Muscle layer of duodenum (tissue), 2 donors: ENCODE results near the gene LGR5.
"Not testable (repeated sequence)": the region's sequence is repeated elsewhere in the genome, so short reads cannot be mapped to it uniquely, and the experiment has no call there.

ENCODE experiments used
- H3K27ac ChIP-seq: one replicate; pipeline ENCODE4 v1.7.0; 2013; ENCODE audit warnings: mild to moderate bottlenecking, low read length
- H3K27me3 ChIP-seq: one replicate; pipeline ENCODE4 v1.7.0; 2013; ENCODE audit warnings: low read depth, mild to moderate bottlenecking, control low read depth, low read length
- H3K36me3 ChIP-seq, 2 donors: one replicate each; pipeline ENCODE4 v1.7.0; 2013; ENCODE audit warnings: low read length in 2 of 2, control low read depth in 1 of 2, mild to moderate bottlenecking in 1 of 2; ENCODE audit not compliant: insufficient read depth in 2 of 2, control insufficient read depth in 1 of 2
- H3K4me1 ChIP-seq, 2 donors: one replicate each; pipeline ENCODE4 v1.7.0; 2013; ENCODE audit warnings: low read length in 2 of 2, mild to moderate bottlenecking in 2 of 2, control low read depth in 1 of 2, moderate library complexity in 1 of 2; ENCODE audit not compliant: insufficient read depth in 2 of 2, control insufficient read depth in 1 of 2
- H3K4me3 ChIP-seq, 2 donors: one replicate each; pipeline ENCODE4 v1.7.0; 2013; ENCODE audit warnings: low read length in 2 of 2, low read depth in 1 of 2, mild to moderate bottlenecking in 1 of 2
- H3K9me3 ChIP-seq, 2 donors: one replicate each; pipeline ENCODE4 v1.7.0; 2013; ENCODE audit warnings: low read length in 2 of 2, control low read depth in 1 of 2, mild to moderate bottlenecking in 1 of 2; ENCODE audit not compliant: control insufficient read depth in 1 of 2
- donor health status: healthy.

LGR5 gene

DNA sequence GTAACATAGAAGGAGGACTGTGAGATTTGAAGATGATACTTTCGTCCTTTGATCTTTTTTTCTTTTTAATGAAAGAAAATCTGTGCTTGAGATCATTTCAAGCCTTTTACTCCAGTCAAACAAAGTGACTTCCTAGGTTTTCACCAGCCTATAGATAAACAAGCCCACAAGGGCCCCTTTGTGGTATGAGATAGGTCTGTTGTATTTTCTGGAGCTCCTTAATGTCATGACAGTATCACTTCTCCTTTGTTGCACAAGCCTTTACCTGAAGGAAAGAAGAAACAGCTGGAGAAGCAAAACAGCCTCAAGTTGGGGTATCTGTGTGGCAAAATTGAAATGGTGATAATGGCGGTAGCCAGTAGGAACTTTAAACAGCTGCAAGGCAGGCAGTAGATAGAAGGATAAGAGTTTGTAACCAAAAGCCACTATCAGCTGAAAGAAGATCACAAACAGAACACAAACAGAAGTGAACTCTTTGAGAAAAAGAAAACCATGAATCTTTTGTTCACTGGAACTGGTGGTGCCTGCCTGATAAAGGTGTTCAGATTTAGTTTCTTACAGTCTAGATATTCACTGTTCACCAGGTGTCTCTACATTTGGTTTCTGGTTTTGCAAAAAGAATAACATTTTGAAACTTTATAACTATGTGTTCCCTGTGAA lies 96.8 kb downstream of the LGR5 start:
- no peaks in the 10 kb centered on the region for H3K9me3 ChIP-seq
- no peaks in the 10 kb centered on the region for H3K36me3 ChIP-seq
- H3K4me3 ChIP-seq = no peak overlapping the region
- no peaks in the 10 kb centered on the region for H3K4me1 ChIP-seq
- H3K27me3 ChIP-seq = no peaks in the 10 kb centered on the region
- H3K27ac ChIP-seq = no peak overlapping the region

DNA sequence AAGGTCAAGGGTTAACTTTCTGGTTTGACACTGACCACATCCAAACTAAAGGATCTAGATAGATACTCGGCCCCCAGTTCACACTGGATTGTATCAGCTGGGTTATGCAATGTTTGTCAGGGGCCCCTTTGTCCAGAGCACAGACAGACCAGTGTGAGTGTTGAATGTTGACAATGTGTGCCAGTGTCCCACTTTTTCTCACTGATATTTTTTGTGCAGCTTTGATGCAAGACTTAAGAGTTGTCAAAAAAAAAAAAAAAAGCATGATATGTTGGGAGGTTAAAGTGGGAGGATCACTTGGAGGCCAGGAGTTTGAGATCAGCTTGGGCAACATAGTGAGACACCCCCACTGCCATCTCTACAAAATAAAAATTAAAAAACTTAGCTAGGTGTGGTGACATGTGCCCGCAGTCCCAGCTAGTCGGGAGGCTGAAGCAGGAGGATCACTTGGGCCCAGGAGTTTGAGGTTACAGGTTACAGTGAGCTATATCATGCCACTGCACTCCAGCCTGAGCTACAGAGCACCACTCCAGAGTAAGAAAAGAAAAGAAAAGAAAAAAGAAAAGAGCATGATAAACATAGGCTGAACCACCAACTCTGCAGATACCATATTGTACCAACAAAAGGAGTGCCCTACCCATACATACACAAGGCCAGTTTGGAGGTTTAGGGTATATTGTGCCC lies 97.5 kb downstream of the LGR5 start:
- no peaks in the 10 kb centered on the region for H3K27me3 ChIP-seq
- no peak overlapping the region for H3K27ac ChIP-seq
- no peaks in the 10 kb centered on the region for H3K4me1 ChIP-seq
- H3K4me3 ChIP-seq = no peak overlapping the region
- no peaks in the 10 kb centered on the region for H3K9me3 ChIP-seq
- no peaks in the 10 kb centered on the region for H3K36me3 ChIP-seq

DNA sequence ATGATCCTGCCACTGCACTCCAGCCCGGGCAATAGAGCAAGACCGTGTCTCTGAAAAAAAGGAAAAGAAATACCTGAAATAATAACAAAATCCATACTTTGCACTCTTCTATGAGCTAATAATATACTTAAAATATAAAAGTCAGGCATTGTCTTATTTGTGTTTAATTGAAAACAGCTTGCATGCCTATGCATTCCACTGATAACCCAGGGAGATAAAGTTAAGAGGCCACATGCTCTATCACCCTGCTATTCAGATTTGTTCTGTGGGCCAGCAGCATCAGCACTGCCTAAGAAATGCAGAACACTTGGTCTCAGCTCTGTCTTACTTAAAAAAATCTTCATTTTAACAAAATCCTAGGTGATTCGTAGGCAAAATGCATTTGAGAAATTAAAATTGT lies 99.2 kb downstream of the LGR5 start:
- no peaks in the 10 kb centered on the region for H3K27me3 ChIP-seq
- H3K27ac ChIP-seq = no peak overlapping the region
- H3K36me3 ChIP-seq = no peaks in the 10 kb centered on the region
- no peaks in the 10 kb centered on the region for H3K4me1 ChIP-seq
- no peak overlapping the region for H3K4me3 ChIP-seq
- no peaks in the 10 kb centered on the region for H3K9me3 ChIP-seq

DNA sequence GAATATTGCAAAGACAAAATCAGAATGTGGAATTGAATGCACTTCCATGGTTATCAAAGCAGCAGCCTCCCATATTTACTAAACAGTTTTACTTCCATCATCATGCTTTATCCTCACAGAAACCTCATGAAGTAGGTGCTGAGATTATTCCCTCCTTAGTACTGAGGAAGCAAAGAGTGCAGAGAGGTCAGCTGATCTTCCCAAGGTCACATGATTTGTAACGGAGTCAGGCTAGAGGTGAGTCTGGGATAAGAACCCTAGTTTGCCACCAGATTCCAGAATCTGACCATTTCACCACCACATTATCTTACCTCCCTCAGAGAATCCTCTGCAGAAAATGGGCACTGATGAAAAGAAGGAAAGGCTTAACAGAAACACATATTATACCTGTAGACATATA lies 102.0 kb downstream of the LGR5 start:
- H3K27me3 ChIP-seq = no peaks in the 10 kb centered on the region
- no peaks in the 10 kb centered on the region for H3K4me1 ChIP-seq
- no peaks in the 10 kb centered on the region for H3K9me3 ChIP-seq
- no peak overlapping the region for H3K4me3 ChIP-seq
- H3K27ac ChIP-seq = no peak overlapping the region
- no peaks in the 10 kb centered on the region for H3K36me3 ChIP-seq

DNA sequence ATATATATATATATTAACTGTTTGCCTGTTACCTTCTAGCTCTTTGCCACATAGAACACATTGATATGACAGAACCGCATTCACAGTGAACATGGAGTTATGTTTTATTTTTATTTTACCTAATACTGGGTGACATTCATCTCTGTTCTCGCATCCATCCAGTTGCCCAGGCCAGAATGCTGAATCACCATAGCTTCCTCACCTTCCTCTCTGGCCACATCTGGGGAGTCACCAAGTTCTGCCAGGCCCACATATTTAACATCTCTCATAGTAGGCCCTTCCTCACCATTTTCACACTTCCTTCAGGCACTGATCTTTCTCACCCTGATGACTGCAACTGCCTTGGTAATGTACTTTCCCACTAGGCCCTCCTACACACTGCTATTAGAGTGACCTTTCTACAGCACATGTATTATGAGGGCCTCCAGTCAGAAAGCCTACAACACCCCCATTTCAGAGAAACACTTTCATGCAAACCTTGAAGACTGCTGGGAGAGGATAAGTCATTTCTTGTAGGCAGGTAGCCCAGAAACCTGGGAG lies 106.8 kb downstream of the LGR5 start:
- Histone ChIP-seq H3K36me3 (no peaks in the 10 kb centered on the region), H3K27ac (no peak overlapping the region), H3K9me3 (no peaks in the 10 kb centered on the region), H3K27me3 (no peaks in the 10 kb centered on the region), H3K4me1 (no peaks in the 10 kb centered on the region), H3K4me3 (no peak overlapping the region)

DNA sequence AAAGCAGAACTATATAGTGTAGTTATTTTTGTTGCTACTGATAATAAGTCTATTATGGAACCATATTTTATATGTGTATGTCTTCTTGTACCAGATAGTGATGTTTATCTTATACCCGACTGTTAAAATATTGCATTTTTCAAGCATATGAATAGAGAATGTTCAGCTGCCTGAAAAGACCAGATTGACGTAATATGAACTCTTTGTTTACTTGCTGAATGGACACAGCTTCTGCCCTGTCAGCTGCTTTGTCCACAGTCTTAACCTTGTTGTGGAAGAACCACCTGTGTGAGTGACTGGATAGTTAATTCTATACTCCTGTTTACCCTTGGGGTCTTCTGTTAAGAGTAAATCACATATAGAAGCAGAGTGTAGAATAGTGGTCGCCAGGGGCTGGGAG lies 109.3 kb downstream of the LGR5 start:
- H3K9me3 ChIP-seq = no peaks in the 10 kb centered on the region
- no peak overlapping the region for H3K4me3 ChIP-seq
- H3K4me1 ChIP-seq = no peaks in the 10 kb centered on the region
- no peak overlapping the region for H3K27ac ChIP-seq
- no peaks in the 10 kb centered on the region for H3K27me3 ChIP-seq
- no peaks in the 10 kb centered on the region for H3K36me3 ChIP-seq

DNA sequence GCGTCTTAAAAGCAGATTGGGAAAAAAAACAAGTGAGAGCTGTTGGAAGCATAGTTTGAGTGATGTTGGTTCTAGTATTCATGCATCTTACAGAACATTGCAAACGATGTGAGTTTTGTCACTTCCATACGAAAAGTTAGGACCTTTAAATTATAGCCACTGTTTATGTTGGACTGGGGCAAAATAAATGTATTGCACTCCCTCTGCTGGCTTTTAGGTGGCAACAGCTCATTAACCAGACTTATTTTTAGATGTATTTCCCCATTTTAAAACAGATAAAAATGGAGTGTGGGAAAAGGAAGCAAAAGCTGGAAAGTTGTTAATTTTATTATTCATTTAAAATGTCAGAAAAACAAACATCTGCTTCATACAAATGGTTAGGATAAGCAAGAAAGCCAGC lies 111.9 kb downstream of the LGR5 start:
- H3K4me3 ChIP-seq = no peak overlapping the region
- H3K9me3 ChIP-seq = no peaks in the 10 kb centered on the region
- H3K27me3 ChIP-seq = no peaks in the 10 kb centered on the region
- H3K4me1 ChIP-seq = no peaks in the 10 kb centered on the region
- no peaks in the 10 kb centered on the region for H3K36me3 ChIP-seq
- no peak overlapping the region for H3K27ac ChIP-seq

DNA sequence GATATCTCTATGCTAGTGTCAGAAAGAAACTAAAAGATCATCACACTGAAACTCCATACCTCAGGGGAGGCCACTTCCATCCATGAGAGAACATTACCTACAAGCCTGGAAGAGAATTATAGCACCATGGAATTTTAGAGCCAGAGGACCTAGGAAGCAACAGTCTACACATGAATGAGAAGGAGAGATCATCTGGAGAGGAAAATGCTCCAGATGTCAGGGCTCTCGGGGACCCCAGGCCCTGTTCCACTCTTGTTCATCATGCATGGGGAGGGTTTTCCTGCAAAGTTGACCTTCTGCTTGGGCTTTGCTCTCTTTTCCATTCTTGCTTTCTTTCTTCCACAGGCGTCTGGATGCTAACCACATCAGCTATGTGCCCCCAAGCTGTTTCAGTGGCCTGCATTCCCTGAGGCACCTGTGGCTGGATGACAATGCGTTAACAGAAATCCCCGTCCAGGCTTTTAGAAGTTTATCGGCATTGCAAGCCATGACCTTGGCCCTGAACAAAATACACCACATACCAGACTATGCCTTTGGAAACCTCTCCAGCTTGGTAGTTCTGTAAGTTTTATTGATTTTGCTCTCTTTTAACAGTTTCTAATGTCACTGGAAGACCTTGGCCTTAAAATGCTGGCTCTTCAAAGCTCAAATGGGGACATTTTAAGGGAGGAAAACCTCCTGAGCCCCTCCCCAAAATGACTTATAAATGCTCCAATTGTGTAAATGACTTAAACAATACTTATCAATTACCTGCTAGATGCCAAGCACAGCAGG lies 113.3 kb downstream of the LGR5 start:
- no peaks in the 10 kb centered on the region for H3K36me3 ChIP-seq
- no peaks in the 10 kb centered on the region for H3K4me1 ChIP-seq
- H3K27me3 ChIP-seq = no peaks in the 10 kb centered on the region
- H3K27ac ChIP-seq = no peak overlapping the region
- no peak overlapping the region for H3K4me3 ChIP-seq
- no peaks in the 10 kb centered on the region for H3K9me3 ChIP-seq

DNA sequence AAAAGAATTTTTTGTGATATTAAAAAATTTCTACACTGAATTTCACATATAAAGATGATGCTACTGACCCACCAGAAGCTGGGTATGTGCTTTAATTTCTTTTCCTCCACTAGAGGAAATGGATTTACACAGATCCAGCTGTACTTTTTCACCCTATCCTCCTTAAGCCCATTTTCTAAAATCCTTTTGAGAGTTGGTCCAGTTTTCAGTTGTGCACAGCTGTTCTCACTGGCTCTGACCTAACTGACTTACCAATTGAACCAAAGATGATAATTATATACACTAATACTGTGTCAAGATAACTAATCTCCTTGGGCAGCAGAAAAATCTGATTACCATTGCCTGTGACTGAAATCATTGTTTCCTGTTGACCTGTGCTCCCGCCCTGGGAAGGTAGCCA lies 115.6 kb downstream of the LGR5 start:
- no peaks in the 10 kb centered on the region for H3K4me1 ChIP-seq
- H3K27ac ChIP-seq = no peak overlapping the region
- H3K4me3 ChIP-seq = no peak overlapping the region
- H3K36me3 ChIP-seq = no peaks in the 10 kb centered on the region
- H3K27me3 ChIP-seq = no peaks in the 10 kb centered on the region
- no peaks in the 10 kb centered on the region for H3K9me3 ChIP-seq

DNA sequence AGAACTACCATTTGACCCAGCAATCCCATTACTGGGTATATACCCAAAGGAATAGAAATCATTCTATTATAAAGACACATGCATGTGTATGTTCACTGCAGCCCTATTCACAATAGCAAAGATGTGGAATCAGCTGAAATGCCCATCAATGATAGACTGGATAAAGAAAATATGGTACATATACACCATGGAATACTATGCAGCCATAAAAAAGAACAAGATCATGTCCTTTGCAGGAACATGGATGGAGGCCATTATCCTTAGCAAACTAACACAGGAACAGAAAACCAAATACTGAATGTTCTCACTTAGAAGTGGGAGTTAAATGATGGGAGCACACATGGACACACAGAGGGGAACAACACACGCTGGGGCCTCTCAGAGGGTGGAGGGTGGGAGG lies 116.2 kb downstream of the LGR5 start:
- H3K27me3 ChIP-seq, H3K36me3 ChIP-seq: not testable (repeated sequence)

DNA sequence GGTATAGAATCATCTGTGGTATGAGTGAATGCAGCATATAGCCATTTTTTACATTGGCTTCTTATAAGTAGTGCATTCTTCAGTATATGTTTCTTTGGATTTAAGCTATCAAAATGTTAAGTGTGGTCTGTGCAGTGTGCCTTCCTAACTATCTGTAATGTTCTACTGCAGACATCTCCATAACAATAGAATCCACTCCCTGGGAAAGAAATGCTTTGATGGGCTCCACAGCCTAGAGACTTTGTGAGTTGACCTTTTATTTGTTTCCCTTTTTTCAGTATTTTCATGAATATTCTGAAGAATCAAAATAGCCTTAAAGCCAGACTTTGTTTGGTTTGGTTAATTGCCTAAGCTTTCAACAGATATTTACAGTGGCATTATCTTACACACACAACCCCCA lies 116.8 kb downstream of the LGR5 start:
- H3K27me3 ChIP-seq = no peaks in the 10 kb centered on the region
- no peak overlapping the region for H3K27ac ChIP-seq
- no peaks in the 10 kb centered on the region for H3K36me3 ChIP-seq
- H3K9me3 ChIP-seq = no peaks in the 10 kb centered on the region
- no peak overlapping the region for H3K4me3 ChIP-seq
- H3K4me1 ChIP-seq = no peaks in the 10 kb centered on the region

More for the DNA sequence above, 116.2 kb downstream of the LGR5 start:
- not testable (repeated sequence) for H3K4me3 ChIP-seq, H3K9me3 ChIP-seq, H3K27ac ChIP-seq, H3K4me1 ChIP-seq
